Measurements from ENCODE around the gene MARK4.

- TF ChIP-seq CTCF (IDR thresholded peaks at IDR 0.05; ENCODE audit: poor library complexity) (no peak), EZH2phosphoT487 (IDR thresholded peaks at IDR 0.05; ENCODE audit: low read depth, severe bottlenecking, unreplicated experiment) (no peak)
Observed at GRCh38 chr19:45305421-45305820, 54.4 kb downstream of the MARK4 start.

Data from hepatocyte (in vitro differentiated cells).